Mucosa of descending colon (tissue), 3 donors: ENCODE measurements around the gene SORCS1. TPM values are rescaled to one million over a fixed set of nuclear protein-coding genes. Genes with fewer than 3 reads are reported as not detected.

Source experiments
- ATAC-seq: fragments of 200-7000 bp; cut with Tn5 transposase; one replicate; pipeline ENCODE4 v1.9.1; 2020; ENCODE audit warnings: mild to moderate bottlenecking, moderate library complexity
- DNase-seq, 3 donors: peaks; one replicate each; pipeline ENCODE4 v3.0.0-alpha.2; 2020
- H3K36me3 ChIP-seq: fragments of 200-600 bp; one replicate; pipeline ENCODE4 v1.8.0; 2021; ENCODE audit warnings: low read depth, mild to moderate bottlenecking
- H3K4me1 ChIP-seq: fragments of 200-600 bp; one replicate; pipeline ENCODE4 v1.8.0; 2021; ENCODE audit warnings: low read depth, mild to moderate bottlenecking
- H3K4me3 ChIP-seq: fragments of 200-600 bp; one replicate; pipeline ENCODE4 v1.8.0; 2021; ENCODE audit warnings: mild to moderate bottlenecking
- H3K9me3 ChIP-seq: fragments of 200-600 bp; one replicate; pipeline ENCODE4 v1.8.0; 2021; ENCODE audit warnings: mild to moderate bottlenecking
- intact Hi-C, 2 donors: fragments of 100-400 bp; cut with DNase I in 1 of 2; cut with micrococcal nuclease in 1 of 2; formaldehyde crosslinking; loops; one replicate each; pipeline versions ENCODE4 v1.11.0 to v1.11.1; 2022; cut with DNase I, micrococcal nuclease
- total RNA-seq, 3 donors: library from RNA; stranded (reverse); fragmentation: NEBNext Ultra II Directional in 2 of 3; extraction: Animal tissue kit (Norgen Biotek cat#: 25700) in 2 of 3; gene quantifications; one replicate each; pipeline versions ENCODE4 v1.2.1 to v1.2.4, GENCODE V29; 2021 to 2023
- TF ChIP-seq, protein P1 (sequence below): fragments of 200-600 bp; IDR thresholded peaks from one replicate; pipeline ENCODE4 v1.8.0; 2022; ENCODE audit warnings: antibody characterized with exemption, mild to moderate bottlenecking
- donor health status: DM: no; HTN: no; CAD: no; lungs with moderate emphysema.
- donor health status: DM: no; HTN: no; CAD: no.
- donor health status: DM: no; HTN: yes; CAD: no.

SORCS1 gene
- total RNA-seq, 3 donors from 2014 or later: 0.80 to 13.2 (median 0.93) TPM

DNA sequence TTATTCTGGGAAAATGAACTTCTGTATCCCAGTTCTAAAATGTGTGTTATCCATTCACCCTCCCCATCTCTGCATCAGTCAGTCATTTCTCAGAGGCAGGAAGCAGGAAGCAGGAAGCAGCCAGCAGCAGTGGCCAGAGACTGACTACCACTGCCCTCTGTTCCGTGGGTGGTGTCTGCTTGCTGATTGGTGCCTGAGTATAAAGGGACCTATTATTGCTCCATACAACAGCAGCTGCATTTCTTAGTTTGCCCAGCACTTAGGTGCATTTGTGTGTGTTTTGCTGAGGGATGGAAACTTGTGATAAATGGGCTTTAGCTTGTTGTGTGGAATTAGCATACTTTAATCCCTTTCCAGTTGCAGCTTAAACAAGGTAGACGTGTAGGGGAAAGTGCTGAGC, 582.2 kb downstream of the SORCS1 start:
- no peaks in the 10 kb centered on the region for H3K9me3 ChIP-seq
- H3K4me3 ChIP-seq: no peak overlapping the region
- DNase-seq (no peak), ATAC-seq (peak; percentile 22)
- intact Hi-C loops: no loop called here
- TF ChIP-seq, protein P1, sequence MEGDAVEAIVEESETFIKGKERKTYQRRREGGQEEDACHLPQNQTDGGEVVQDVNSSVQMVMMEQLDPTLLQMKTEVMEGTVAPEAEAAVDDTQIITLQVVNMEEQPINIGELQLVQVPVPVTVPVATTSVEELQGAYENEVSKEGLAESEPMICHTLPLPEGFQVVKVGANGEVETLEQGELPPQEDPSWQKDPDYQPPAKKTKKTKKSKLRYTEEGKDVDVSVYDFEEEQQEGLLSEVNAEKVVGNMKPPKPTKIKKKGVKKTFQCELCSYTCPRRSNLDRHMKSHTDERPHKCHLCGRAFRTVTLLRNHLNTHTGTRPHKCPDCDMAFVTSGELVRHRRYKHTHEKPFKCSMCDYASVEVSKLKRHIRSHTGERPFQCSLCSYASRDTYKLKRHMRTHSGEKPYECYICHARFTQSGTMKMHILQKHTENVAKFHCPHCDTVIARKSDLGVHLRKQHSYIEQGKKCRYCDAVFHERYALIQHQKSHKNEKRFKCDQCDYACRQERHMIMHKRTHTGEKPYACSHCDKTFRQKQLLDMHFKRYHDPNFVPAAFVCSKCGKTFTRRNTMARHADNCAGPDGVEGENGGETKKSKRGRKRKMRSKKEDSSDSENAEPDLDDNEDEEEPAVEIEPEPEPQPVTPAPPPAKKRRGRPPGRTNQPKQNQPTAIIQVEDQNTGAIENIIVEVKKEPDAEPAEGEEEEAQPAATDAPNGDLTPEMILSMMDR: no peak
- no peaks in the 10 kb centered on the region for H3K36me3 ChIP-seq
- H3K4me1 ChIP-seq: no peaks in the 10 kb centered on the region

DNA sequence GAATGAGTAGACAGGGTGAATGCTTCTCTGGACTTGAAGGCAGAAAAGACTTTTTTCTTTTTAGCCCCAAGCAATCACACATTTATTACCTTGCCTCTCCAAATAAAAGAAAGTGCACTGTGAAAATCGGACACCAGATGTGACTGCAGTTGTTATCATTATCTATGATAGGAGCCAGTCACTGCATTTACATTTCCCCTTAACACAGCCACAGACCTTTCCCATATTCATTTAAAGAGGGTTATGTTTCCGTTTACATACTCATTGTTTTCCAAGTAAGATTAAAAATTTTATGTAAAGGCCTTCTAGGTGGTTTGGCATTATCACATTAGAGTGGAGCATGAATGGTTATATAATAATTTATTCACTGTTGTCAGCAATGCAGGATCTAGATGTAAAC, 586.8 kb downstream of the SORCS1 start:
- intact Hi-C loops: no loop called here
- TF ChIP-seq, protein P1: no peak
- Histone ChIP-seq H3K4me1 (no peaks in the 10 kb centered on the region), H3K9me3 (no peaks in the 10 kb centered on the region), H3K4me3 (no peak overlapping the region), H3K36me3 (no peaks in the 10 kb centered on the region)
- DNase-seq (no peak), ATAC-seq (no peak)

DNA sequence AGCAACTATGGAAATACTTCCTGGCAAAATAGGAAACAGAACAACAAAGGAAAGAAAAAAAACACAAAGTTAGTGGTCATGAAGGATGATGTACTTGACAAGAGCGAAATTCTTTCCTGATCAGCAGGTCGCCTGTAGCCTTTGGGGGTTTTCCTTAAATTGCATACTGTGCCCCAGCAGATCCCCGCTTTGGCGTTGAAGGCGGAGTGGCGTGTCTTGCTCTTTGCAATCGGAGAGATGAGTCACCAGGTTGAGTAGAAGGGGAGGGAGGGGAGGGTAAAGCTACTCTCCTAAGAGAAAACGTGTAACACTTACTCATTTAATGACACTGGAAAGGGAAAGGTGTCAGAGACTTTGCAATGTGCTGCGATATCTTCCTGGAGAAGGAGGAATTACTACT, 587.2 kb downstream of the SORCS1 start:
- Histone ChIP-seq H3K4me1 (no peaks in the 10 kb centered on the region), H3K9me3 (no peaks in the 10 kb centered on the region), H3K36me3 (no peaks in the 10 kb centered on the region), H3K4me3 (no peak overlapping the region)
- ATAC-seq (no peak), DNase-seq (no peak)
- intact Hi-C loops: no loop called here
- TF ChIP-seq, protein P1: no peak

DNA sequence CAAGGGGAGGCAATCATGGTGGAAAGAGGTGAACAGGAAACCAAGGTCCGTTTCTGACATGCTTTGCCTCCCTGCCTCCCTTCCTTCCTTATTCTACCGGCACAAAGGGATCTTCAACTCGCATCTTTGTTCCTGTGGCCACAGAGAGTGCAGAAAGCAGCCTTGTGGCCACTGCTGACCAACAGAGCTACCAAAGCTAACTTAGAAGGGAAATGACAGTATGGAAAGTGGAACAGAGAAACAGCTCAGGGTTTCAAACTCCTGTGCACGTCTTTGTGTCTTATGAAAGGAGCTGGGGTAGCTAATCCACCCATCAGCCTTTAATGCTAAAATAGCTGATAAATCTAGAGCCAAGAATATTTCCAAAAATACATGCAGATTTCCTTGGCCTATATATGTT, 588.0 kb downstream of the SORCS1 start:
- Histone ChIP-seq H3K4me3 (no peak overlapping the region), H3K9me3 (no peaks in the 10 kb centered on the region), H3K4me1 (no peaks in the 10 kb centered on the region), H3K36me3 (no peaks in the 10 kb centered on the region)
- ATAC-seq (no peak), DNase-seq (no peak)
- TF ChIP-seq, protein P1: no peak
- intact Hi-C loops: no loop called here

DNA sequence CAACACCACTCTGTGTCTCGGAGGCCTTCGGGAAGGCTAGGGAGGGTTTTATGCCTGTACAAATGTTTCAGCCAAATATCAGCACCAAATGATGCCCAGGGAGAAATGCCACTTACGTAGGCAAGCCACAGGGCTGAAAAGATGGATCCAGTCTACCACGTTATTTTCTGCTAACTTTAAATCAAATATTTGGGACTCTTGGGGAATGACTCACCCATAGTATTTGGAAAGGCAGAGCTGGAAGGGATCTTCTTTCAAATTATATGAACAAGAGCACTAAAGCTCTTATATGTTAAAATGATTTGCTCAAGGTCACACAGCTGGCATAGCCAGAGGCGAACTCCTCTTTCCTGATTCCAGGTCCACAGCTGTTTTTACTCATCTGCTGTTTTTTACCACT, 591.4 kb downstream of the SORCS1 start:
- Histone ChIP-seq H3K9me3 (no peaks in the 10 kb centered on the region), H3K4me3 (no peak overlapping the region), H3K4me1 (no peaks in the 10 kb centered on the region), H3K36me3 (no peaks in the 10 kb centered on the region)
- ATAC-seq (no peak), DNase-seq (no peak)
- intact Hi-C loops: no loop called here
- TF ChIP-seq, protein P1: no peak

DNA sequence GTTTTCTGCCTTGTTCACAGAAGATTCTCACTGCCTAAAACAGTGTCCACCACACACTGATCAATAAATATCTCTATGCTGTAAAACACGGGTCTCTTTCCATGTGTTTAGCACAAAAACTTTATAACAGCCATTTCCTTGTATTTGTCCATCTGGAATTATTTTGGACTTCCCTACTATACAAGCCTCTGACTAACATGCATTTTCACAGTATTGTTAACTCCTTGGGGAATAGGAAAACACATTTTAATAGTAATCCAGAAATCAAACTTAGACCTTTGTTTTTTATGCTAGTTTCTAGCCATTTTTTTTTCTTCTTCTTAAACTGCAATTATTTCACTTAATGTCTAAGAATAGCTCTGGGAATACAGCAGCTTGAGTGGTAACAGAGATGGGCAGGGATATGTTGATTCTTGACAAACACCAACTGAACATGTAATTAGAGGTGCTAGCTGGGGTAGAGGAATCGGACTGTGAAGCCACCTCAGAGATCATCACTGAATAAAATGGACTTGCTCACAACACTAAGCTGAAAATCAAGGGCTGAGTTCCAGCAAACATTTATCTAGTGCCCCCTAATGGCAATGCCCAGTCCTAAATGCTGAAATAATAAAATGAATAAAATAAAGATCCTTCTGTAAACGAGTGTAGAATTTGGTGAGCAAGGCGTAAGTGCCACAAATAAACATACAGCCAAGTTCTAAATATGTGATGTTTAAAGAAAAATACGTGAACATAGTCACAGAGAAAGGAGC, 593.1 kb downstream of the SORCS1 start:
- TF ChIP-seq, protein P1: no peak
- intact Hi-C loops: no loop called here
- no peak overlapping the region for H3K4me3 ChIP-seq
- no peaks in the 10 kb centered on the region for H3K9me3 ChIP-seq
- no peak for ATAC-seq
- H3K4me1 ChIP-seq: no peaks in the 10 kb centered on the region
- DNase-seq: no peak
- H3K36me3 ChIP-seq: no peaks in the 10 kb centered on the region
